ENCODE measurements around the gene DAP. TPM values are rescaled to one million over a fixed set of nuclear protein-coding genes. Genes with fewer than 3 reads are reported as not detected.

DAP gene
- total RNA-seq, 4 donors from 2014 or later = 33.6 to 71.4 (median 47.9) TPM

DNA sequence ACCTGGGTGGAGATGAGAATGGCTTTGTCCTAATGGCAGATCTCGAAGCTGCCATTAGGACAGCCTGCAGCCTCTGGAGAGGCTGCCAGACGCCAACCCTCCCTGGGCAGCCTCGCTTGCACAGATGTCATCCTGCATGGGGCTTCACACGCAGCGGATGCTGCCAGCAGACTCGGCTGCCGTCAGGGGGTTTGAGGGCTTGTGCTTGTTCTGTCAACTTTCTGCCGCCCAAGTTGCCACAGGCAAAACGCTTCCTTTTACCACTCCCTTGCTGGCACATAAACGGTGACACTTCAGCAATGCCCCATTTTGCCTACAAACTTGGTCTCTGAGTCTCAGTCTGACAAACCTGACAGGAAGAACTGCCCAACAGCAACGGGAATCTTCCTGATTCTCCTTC lies 24.7 kb downstream of the DAP start:
- peaks cover 0 to 3% of the 10 kb centered on the region in 2 donors for H3K9me3 ChIP-seq
- peaks cover 0 to 9% (median 0%) of the 10 kb centered on the region in 4 donors for H3K36me3 ChIP-seq
- in situ Hi-C loops (cut with MboI; ENCODE audit: low pct_ligation_motif_present in 1 of 4, low pct_unique_long_range_greater_than_20kb in 1 of 4, low sequenced_read_pairs in 3 of 4) = no loop called here
- no peak overlapping the region for H3K27ac ChIP-seq
- intact Hi-C loops (cut with DNase I; ENCODE audit: low total_unique reads) = no loop called here
- H3K27me3 ChIP-seq = no peaks in the 10 kb centered on the region
- TF ChIP-seq POLR2A (IDR thresholded peaks at IDR 0.05) (no peak), EP300 (IDR thresholded peaks at IDR 0.05; ENCODE audit: low read depth) (no peak), POLR2AphosphoS5 (IDR thresholded peaks at IDR 0.05) (no peak)
- TF ChIP-seq, protein P1, sequence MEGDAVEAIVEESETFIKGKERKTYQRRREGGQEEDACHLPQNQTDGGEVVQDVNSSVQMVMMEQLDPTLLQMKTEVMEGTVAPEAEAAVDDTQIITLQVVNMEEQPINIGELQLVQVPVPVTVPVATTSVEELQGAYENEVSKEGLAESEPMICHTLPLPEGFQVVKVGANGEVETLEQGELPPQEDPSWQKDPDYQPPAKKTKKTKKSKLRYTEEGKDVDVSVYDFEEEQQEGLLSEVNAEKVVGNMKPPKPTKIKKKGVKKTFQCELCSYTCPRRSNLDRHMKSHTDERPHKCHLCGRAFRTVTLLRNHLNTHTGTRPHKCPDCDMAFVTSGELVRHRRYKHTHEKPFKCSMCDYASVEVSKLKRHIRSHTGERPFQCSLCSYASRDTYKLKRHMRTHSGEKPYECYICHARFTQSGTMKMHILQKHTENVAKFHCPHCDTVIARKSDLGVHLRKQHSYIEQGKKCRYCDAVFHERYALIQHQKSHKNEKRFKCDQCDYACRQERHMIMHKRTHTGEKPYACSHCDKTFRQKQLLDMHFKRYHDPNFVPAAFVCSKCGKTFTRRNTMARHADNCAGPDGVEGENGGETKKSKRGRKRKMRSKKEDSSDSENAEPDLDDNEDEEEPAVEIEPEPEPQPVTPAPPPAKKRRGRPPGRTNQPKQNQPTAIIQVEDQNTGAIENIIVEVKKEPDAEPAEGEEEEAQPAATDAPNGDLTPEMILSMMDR (IDR thresholded peaks at IDR 0.05) = no peak
- H3K4me1 ChIP-seq = peaks cover 0 to 14% (median 0%) of the 10 kb centered on the region in 4 donors
- 67 to 92% methylated on average over 1 to 11 of the region's 11 CpGs for WGBS, 2 donors (ENCODE audit: low coverage in 1 of 2)
- no peak for DNase-seq
- H3K4me3 ChIP-seq = no peak overlapping the region

DNA sequence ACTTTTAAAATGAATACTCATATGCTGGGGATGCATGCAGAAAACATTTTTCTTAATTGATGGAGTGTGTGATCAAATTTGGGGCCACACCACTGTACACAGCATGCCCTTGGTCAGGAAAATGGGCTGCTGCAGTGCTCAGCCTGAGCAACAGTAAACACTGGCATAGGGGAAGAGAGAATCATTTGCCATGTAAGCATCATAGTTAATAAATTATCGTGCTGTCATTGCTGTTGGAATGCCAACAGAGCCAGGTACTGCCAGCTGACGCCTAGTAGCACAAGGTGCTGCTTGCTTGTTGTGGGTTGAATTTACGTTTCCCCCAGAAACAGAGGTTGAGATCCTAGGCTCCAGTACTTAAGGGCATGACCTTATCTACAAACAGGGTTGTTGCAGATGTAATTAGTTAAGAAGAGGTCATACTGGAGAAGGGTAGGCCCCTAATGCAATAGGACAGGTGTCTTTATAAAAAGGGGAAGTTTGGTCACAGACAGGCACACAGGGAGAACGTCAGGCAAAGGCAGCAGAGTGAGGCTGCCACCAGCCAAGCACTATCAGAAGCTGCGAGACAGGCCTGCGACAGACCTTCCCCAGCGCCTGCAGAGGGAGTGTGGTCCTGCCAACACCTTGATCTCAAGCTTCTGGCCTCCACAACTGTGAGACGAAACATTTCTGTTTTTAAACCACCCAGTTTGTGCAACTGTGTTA lies 25.3 kb downstream of the DAP start:
- Histone ChIP-seq H3K9me3 (peaks cover 0 to 3% of the 10 kb centered on the region in 2 donors), H3K27me3 (no peaks in the 10 kb centered on the region), H3K36me3 (peaks cover 0 to 5% (median 0%) of the 10 kb centered on the region in 4 donors), H3K4me3 (no peak overlapping the region), H3K4me1 (peaks cover 0 to 14% (median 0%) of the 10 kb centered on the region in 4 donors), H3K27ac (no peak overlapping the region)
- 69 to 90% methylated on average over 6 to 8 of the region's 8 CpGs for WGBS, 2 donors (ENCODE audit: low coverage in 1 of 2)
- in situ Hi-C loops (cut with MboI; ENCODE audit: low pct_ligation_motif_present in 1 of 4, low pct_unique_long_range_greater_than_20kb in 1 of 4, low sequenced_read_pairs in 3 of 4) (no loop called here), intact Hi-C loops (cut with DNase I; ENCODE audit: low total_unique reads) (no loop called here)
- no peak for TF ChIP-seq POLR2A (IDR thresholded peaks at IDR 0.05)
- no peak for TF ChIP-seq POLR2AphosphoS5 (IDR thresholded peaks at IDR 0.05)
- TF ChIP-seq, protein P1 (IDR thresholded peaks at IDR 0.05) = no peak
- no peak for TF ChIP-seq EP300 (IDR thresholded peaks at IDR 0.05; ENCODE audit: low read depth)
- no peak for DNase-seq

DNA sequence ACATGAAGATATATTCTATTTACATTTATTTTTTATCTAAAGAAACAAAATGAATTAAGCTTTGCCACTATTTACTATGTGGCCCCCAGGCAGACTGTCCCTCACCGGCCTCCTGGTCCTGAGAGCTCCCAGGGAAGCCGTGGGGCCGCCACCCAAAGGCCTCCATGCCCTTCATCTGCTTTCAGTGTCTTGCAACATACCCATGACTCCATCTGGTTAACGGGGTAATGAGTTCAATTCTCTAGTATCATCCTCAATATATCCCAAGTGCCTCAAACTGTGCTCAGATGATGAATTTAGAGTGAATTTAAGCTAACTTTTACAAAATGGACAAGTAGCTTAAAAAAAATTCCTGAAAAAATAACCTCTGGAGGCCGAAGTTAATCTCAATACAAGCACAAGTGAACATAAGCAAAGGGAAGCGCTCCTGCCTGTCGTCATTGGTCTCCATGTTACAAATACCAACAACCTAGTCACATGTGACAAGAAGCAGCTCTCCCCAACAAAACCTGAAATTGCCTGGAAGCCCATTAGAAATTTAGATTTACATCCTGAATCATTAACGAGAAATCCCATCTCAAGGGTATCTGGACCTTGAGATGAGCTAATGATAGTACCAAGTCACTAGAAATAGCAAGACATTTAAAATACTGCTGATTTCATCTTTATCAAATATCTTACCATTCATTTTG lies 26.1 kb downstream of the DAP start:
- no peak overlapping the region for H3K27ac ChIP-seq
- intact Hi-C loops (cut with DNase I; ENCODE audit: low total_unique reads) (no loop called here), in situ Hi-C loops (cut with MboI; ENCODE audit: low pct_ligation_motif_present in 1 of 4, low pct_unique_long_range_greater_than_20kb in 1 of 4, low sequenced_read_pairs in 3 of 4) (no loop called here)
- H3K27me3 ChIP-seq = no peaks in the 10 kb centered on the region
- WGBS, 2 donors (ENCODE audit: low coverage in 1 of 2) = 82 to 87% methylated on average over 8 of the region's 8 CpGs
- H3K4me1 ChIP-seq = peaks cover 0 to 14% (median 0%) of the 10 kb centered on the region in 4 donors
- no peak overlapping the region for H3K4me3 ChIP-seq
- no peak for DNase-seq
- no peaks in the 10 kb centered on the region for H3K36me3 ChIP-seq
- H3K9me3 ChIP-seq = no peaks in the 10 kb centered on the region
- no peak for TF ChIP-seq EP300 (IDR thresholded peaks at IDR 0.05; ENCODE audit: low read depth)
- no peak for TF ChIP-seq POLR2AphosphoS5 (IDR thresholded peaks at IDR 0.05)
- TF ChIP-seq POLR2A (IDR thresholded peaks at IDR 0.05) = no peak
- TF ChIP-seq, protein P1 (IDR thresholded peaks at IDR 0.05) = no peak

DNA sequence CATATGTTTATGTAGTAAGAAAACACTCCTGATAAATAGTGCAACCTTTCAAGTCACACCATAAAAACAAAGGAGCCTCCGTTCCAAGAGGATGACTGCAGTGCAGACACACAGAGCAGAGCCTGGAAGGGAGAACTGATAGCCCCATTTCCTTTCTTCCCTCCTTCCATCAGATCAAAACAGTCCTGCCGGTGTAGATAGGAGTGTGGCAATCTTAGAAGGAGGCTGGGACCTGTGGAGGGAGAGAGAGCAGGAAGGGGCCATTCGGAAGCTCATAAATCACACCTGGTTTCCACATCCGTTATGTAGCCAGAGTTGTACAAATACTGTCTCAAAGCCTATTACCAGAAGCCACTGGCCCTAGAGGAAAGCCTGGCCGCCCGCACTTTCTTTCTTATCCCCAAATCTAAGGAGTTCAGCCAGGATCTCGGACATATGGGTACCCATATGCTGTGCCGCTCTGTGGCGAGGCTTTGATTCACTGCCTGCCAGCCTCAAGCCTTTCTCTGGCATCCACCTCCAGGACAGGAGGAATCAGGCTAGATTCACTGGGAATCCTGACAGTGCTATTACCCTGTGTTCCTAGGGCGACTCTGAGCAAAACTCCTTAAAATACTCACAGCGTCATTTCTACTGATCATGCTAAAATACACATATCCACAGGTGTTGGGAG lies 26.9 kb downstream of the DAP start:
- Histone ChIP-seq H3K27me3 (no peaks in the 10 kb centered on the region), H3K4me3 (no peak overlapping the region), H3K4me1 (peaks cover 0 to 14% (median 0%) of the 10 kb centered on the region in 4 donors), H3K9me3 (no peaks in the 10 kb centered on the region), H3K27ac (no peak overlapping the region), H3K36me3 (no peaks in the 10 kb centered on the region)
- WGBS, 2 donors (ENCODE audit: low coverage in 1 of 2) = 72 to 80% methylated on average over 3 to 11 of the region's 11 CpGs
- in situ Hi-C loops (cut with MboI; ENCODE audit: low pct_ligation_motif_present in 1 of 4, low pct_unique_long_range_greater_than_20kb in 1 of 4, low sequenced_read_pairs in 3 of 4) = no loop called here
- no peak for DNase-seq
- intact Hi-C loops (cut with DNase I; ENCODE audit: low total_unique reads) = no loop called here
- TF ChIP-seq, protein P1 (IDR thresholded peaks at IDR 0.05) = no peak
- no peak for TF ChIP-seq POLR2A (IDR thresholded peaks at IDR 0.05)
- TF ChIP-seq POLR2AphosphoS5 (IDR thresholded peaks at IDR 0.05) = no peak
- TF ChIP-seq EP300 (IDR thresholded peaks at IDR 0.05; ENCODE audit: low read depth) = no peak

All from transverse colon (tissue), 4 donors.